BLaER1 (cell line): ENCODE data around the gene CDH23.

Source experiments
- H3K27ac ChIP-seq: shearing (Covaris generic); formaldehyde crosslinking; 2 replicates; pipeline ENCODE4 v1.8.1; 2022
- H3K27me3 ChIP-seq: shearing (Covaris generic); formaldehyde crosslinking; 2 replicates; pipeline ENCODE4 v1.8.1; 2022
- H3K36me3 ChIP-seq: shearing (Covaris generic); formaldehyde crosslinking; 2 replicates; pipeline ENCODE4 v1.8.1; 2022
- H3K4me1 ChIP-seq: shearing (Covaris generic); formaldehyde crosslinking; 2 replicates; pipeline ENCODE4 v1.8.1; 2022
- H3K4me2 ChIP-seq: shearing (Covaris generic); formaldehyde crosslinking; 2 replicates; pipeline ENCODE4 v1.8.1; 2022
- H3K4me3 ChIP-seq: shearing (Covaris generic); formaldehyde crosslinking; 2 replicates; pipeline ENCODE4 v1.8.1; 2022
- H3K9ac ChIP-seq: shearing (Covaris generic); formaldehyde crosslinking; 2 replicates; pipeline ENCODE4 v1.8.1; 2022
- H3K9me3 ChIP-seq: shearing (Covaris generic); formaldehyde crosslinking; 2 replicates; pipeline ENCODE4 v1.8.1; 2022
- H4K20me1 ChIP-seq: shearing (Covaris generic); formaldehyde crosslinking; 2 replicates; pipeline ENCODE4 v1.8.1; 2022
- Cebpa-rat ChIP-seq: shearing (Covaris generic); IDR thresholded peaks from 2 replicates; pipeline ENCODE4 v1.8.1; 2022

CDH23 gene

DNA sequence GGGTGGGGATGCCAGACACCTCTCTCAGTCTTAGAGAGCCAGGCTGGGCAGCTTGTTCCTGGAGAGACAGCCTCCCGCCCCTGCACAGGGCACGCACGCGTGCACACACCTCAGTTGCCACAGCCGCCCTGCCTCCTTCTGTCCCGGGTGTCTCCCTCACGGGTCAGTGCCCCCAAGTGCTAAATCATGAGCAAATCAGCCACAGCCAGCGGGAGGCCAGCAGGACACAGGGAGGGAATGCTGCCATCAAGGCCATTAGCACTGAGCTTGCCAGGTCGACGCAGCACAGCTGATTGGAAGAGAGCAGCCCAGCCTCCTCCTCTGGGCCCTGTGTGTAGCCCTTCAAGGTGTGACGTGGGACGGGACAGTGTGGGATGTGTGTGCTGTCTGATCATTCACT, 130.4 kb downstream of the CDH23 start:
- Histone ChIP-seq H3K27me3 (no peaks in the 10 kb centered on the region), H3K27ac (no peak overlapping the region), H3K4me1 (peaks cover 40% of the 10 kb centered on the region), H3K36me3 (no peaks in the 10 kb centered on the region), H3K9ac (no peak overlapping the region), H3K4me3 (no peak overlapping the region), H3K4me2 (peak overlapping the region; percentile 48), H3K9me3 (no peaks in the 10 kb centered on the region), H4K20me1 (no peaks in the 10 kb centered on the region)
- TF ChIP-seq Cebpa-rat, result no peak

DNA sequence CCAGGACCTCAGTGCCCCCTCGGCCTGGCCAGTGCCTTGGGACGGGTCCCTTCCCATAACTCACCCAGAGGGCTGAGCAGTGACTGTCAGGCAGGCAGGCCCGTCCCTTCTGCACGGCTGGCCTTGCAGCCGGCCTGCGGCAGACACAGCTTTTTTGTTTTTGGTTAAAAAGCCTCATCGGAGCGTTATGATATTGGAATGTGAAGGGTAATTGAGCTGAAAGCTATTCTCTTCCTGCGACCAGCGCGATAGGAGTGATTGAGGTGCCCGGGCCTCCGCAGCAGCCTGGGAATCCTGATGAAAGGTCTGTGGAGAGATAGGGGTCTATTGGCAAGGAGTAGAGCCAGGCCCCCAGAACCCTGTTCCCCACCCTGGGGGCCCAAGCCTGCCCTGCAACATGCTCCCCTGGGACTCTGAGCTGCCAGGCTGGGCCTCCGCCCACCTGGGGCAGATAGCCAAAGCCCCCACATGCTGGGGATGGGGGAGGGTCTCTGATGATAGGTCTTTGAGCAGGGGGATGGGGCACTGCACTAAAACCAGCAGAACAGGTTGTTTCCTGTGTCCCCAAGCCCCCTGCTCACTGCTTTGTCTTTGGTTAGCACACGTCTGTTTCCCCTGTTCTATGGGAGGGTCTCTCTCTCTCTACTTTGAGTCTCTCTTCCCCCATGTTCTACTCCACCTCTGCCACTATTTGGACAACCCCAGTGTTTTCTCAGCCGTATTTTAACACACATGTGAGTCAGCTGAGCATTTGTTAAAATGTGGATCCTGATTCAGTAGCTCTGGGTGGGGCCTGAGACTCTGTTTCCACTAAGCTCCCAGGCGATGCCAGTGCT, 131.9 kb downstream of the CDH23 start:
- Histone ChIP-seq H3K27me3 (no peaks in the 10 kb centered on the region), H3K4me3 (no peak overlapping the region), H4K20me1 (no peaks in the 10 kb centered on the region), H3K9me3 (no peaks in the 10 kb centered on the region), H3K36me3 (no peaks in the 10 kb centered on the region), H3K9ac (no peak overlapping the region), H3K4me2 (no peak overlapping the region), H3K27ac (no peak overlapping the region), H3K4me1 (peaks cover 35% of the 10 kb centered on the region)
- no peak for TF ChIP-seq Cebpa-rat

DNA sequence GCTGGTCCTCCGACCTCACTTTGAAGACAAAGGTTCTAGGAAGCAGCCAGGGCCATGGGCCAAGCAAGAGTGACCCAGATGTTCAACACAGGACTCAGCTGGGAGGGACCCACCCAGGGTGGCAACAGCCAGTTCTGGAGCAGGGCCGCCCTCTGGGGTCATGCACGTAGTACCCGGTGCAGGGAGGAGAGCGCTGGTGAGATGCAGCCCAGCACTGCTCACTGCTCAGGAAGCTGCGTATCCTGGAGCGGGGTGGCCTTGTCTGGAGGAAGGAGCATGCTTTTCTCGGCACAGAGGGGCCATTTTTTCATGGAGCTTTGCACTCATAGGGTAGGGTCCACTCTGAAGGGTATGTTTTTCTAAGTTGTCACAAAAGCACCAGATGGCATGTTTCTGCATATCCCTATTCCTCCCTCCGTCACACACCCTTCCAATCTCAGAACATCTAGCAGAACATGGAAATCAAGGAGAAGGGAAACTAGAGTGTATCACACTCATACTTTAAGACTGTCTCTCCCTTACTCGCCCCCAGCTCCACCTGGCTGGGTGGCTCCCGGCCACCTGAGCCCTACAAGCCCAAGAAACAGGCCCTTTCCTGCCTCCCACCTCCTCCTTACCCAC, 132.6 kb downstream of the CDH23 start:
- Histone ChIP-seq H3K27ac (no peak overlapping the region), H3K4me1 (peaks cover 35% of the 10 kb centered on the region), H4K20me1 (no peaks in the 10 kb centered on the region), H3K36me3 (no peaks in the 10 kb centered on the region), H3K9ac (no peak overlapping the region), H3K4me3 (no peak overlapping the region), H3K9me3 (no peaks in the 10 kb centered on the region), H3K27me3 (no peaks in the 10 kb centered on the region), H3K4me2 (no peak overlapping the region)
- no peak for TF ChIP-seq Cebpa-rat

DNA sequence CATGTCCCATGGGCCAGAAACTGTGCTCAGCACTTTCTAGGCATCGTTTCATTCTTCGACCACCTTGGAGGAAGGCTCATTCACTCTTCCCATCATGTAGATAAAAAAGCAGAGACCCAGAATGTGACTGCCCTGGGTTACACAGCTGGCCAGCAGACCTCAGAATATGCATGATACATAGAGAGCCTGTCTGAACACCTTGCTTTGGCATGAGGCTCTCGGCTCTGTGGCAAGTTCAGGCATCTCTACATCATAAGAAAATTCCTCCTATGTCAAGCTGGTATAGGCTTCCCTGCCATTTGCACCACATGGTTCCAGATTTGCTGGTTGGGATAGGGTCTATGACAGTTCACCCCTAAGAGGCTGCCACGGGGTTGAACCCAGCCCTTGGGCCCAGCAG, 134.1 kb downstream of the CDH23 start:
- Histone ChIP-seq H3K4me2 (no peak overlapping the region), H3K9ac (no peak overlapping the region), H3K27ac (no peak overlapping the region), H3K4me1 (peaks cover 35% of the 10 kb centered on the region), H3K27me3 (no peaks in the 10 kb centered on the region), H3K36me3 (no peaks in the 10 kb centered on the region), H4K20me1 (no peaks in the 10 kb centered on the region), H3K4me3 (no peak overlapping the region), H3K9me3 (no peaks in the 10 kb centered on the region)
- no peak for TF ChIP-seq Cebpa-rat

DNA sequence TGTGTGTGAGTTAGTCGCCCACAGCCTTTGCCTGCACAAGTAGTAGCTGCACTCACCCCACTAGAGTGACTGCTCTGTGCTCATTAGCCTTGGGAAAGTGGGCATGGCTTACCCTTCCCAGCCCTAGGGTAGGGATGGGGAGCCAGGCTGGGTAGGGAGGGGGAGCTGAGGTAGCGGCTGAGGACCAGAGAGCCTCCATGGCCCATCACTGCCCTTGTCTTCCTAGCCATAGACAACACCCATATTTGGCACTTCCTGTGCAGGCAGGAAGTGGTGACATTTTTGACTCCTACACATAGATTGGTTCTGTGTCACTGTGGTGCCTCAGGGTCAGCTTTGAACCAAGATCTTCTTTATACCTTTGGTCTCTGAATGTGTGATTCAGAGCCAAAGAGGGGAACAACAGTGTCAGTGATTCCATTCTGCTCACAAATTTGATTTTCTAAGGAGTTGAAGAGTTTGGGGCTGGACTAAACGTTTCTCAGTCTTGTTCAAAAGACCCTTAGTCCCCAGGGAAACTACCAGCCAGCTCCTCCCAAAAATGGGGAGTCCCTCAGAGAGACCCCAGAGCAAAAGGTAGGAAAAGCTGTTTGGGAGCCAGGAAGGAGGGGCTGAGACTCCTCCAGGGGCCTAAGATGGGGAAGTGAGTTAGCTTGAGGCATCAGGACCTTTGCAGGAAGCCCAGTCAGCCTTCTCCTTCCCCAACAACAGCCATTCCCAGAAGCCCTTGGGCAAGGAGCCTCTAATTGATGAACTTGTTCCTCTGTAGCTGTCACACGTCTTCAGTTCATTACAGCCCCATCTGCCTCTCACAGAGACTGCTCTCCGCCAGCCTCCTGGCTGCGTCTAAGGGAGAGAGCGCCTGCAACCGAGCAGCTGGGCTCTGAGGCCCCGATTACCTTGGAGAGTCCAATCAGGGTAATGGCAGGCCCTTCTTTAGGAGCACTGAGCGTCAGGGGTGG, 135.0 kb downstream of the CDH23 start:
- H4K20me1 ChIP-seq, result no peaks in the 10 kb centered on the region
- peak overlapping the region; percentile 51 for H3K27ac ChIP-seq
- no peak for TF ChIP-seq Cebpa-rat
- H3K36me3 ChIP-seq, result no peaks in the 10 kb centered on the region
- no peak overlapping the region for H3K4me3 ChIP-seq
- H3K27me3 ChIP-seq, result no peaks in the 10 kb centered on the region
- H3K9ac ChIP-seq, result no peak overlapping the region
- peaks cover 33% of the 10 kb centered on the region for H3K4me1 ChIP-seq
- no peaks in the 10 kb centered on the region for H3K9me3 ChIP-seq
- peak overlapping the region; percentile 48 for H3K4me2 ChIP-seq

DNA sequence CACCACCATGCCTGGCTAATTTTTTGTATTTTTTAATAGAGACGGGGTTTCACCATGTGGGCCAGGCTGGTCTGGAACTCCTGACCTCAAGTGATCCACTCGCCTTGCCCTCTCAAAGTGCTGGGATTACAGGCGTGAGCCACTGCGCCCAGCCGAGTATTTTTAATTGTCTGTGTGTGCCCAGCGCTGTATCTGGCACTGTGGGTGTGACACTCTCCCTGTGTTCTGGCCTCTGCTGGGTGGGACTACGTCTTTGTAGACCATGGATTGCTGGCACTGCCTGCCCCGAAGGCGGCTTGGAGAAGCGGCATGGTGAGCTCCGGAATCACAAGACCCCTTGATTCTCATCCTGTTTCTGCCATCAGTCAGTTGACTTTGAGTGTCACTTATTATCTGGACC, 136.2 kb downstream of the CDH23 start:
- Histone ChIP-seq H4K20me1 (no peaks in the 10 kb centered on the region), H3K27me3 (no peaks in the 10 kb centered on the region), H3K4me3 (no peak overlapping the region), H3K9ac (no peak overlapping the region), H3K4me1 (peaks cover 22% of the 10 kb centered on the region), H3K36me3 (no peaks in the 10 kb centered on the region), H3K27ac (no peak overlapping the region), H3K4me2 (no peak overlapping the region), H3K9me3 (no peaks in the 10 kb centered on the region)
- no peak for TF ChIP-seq Cebpa-rat

DNA sequence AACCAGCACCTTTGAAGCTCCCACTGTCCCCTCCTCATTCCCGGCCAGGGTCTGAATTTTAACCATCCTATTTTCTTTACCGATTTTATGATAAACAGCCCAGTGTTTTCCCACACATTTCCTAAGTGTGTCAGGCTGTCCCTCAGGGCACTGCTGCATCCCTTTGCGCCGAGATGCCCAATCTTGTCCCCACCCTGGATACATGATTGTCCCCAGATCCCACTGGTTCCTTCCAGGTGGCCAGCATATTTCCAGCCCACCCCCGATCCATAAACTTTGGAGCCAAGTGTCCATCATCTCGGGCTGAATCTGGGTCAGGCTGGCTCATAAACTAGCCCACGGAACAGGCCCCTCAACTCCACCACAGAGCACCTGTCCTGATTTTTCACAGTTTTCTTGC, 137.2 kb downstream of the CDH23 start:
- H4K20me1 ChIP-seq, result no peaks in the 10 kb centered on the region
- H3K4me1 ChIP-seq, result peaks cover 16% of the 10 kb centered on the region
- TF ChIP-seq Cebpa-rat, result no peak
- H3K4me2 ChIP-seq, result no peak overlapping the region
- H3K27ac ChIP-seq, result no peak overlapping the region
- H3K9me3 ChIP-seq, result no peaks in the 10 kb centered on the region
- H3K9ac ChIP-seq, result no peak overlapping the region
- no peaks in the 10 kb centered on the region for H3K27me3 ChIP-seq
- no peaks in the 10 kb centered on the region for H3K36me3 ChIP-seq
- no peak overlapping the region for H3K4me3 ChIP-seq

DNA sequence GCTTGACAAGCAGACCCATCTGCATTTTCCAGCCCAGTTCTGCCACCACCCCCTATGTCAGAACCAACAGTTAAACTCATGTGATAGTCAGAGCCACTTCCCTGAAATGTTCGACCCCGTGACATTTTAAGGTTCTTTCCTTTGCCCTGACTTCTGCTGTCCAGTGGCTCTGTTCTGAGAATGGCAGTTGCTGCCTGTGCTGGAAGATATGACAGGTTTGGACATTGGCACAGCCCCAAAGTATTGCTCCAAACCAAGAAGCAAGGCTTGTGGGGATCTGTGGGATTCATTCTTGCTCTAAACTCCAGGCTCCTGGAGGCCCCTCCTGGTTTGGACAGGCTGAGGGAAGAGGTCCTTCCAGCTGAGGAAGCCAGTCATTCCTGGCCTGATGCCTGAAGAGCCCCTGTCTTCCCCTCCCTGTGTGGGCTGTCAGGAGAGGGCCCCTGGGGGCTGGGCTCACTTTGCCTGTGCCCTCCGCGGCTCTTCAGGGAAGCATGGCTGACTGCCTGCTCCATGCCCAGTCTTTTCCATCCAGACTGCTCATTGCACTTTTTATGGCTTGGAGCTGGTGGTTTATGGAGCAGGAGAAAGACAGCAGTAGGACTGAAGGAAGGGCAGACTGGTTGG, 138.0 kb downstream of the CDH23 start:
- Histone ChIP-seq H3K9ac (no peak overlapping the region), H3K4me3 (no peak overlapping the region), H3K4me2 (no peak overlapping the region), H3K4me1 (peaks cover 18% of the 10 kb centered on the region), H3K36me3 (no peaks in the 10 kb centered on the region), H3K27me3 (no peaks in the 10 kb centered on the region), H3K9me3 (no peaks in the 10 kb centered on the region), H3K27ac (no peak overlapping the region), H4K20me1 (no peaks in the 10 kb centered on the region)
- TF ChIP-seq Cebpa-rat, result no peak

DNA sequence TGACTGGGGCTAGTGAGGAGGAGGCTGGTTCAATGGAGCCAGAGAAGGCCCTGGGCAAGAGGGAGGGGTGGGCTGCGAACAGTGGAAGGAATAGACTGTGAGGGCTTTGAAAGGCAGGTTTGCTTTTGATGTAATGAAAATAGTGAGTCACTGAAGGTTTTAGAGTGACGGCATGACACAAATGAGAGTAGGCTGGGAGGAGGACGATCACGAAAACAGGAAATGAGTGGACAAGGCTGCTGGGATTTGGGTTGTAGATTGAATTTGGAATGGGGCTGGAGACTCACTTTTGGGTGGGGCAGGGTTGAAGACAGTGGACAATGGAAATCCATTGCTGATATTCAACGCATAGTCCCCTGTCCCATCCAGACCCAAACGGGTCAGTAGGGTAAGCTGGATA, 139.6 kb downstream of the CDH23 start:
- Histone ChIP-seq H3K27me3 (no peaks in the 10 kb centered on the region), H3K4me2 (no peak overlapping the region), H3K9ac (no peak overlapping the region), H3K27ac (no peak overlapping the region), H4K20me1 (no peaks in the 10 kb centered on the region), H3K4me1 (peaks cover 17% of the 10 kb centered on the region), H3K9me3 (no peaks in the 10 kb centered on the region), H3K36me3 (no peaks in the 10 kb centered on the region), H3K4me3 (no peak overlapping the region)
- TF ChIP-seq Cebpa-rat, result no peak
